Endodermal cell (in vitro differentiated cells): ENCODE results near the gene CSH1. TPM values are rescaled to one million over a fixed set of nuclear protein-coding genes. Genes with fewer than 3 reads are reported as not detected.
"Not testable (repeated sequence)": the region's sequence is repeated elsewhere in the genome, so short reads cannot be mapped to it uniquely, and the experiment has no call there.

Experiments used
- DNase-seq: peaks from one replicate; pipeline ENCODE4 v3.0.0-alpha.2; 2017
- H3K27ac ChIP-seq: 2 replicates; pipeline ENCODE4 v1.5.1; 2013; ENCODE audit warnings: mild to moderate bottlenecking, low read depth, low read length, moderate library complexity
- H3K27me3 ChIP-seq: 2 replicates; pipeline ENCODE4 v1.6.1; 2013; ENCODE audit warnings: mild to moderate bottlenecking, low read length, moderate library complexity; ENCODE audit not compliant: insufficient read depth, control insufficient read depth, poor library complexity, severe bottlenecking
- H3K36me3 ChIP-seq: 2 replicates; pipeline ENCODE4 v1.7.0; 2013; ENCODE audit warnings: mild to moderate bottlenecking, low read length, moderate library complexity; ENCODE audit not compliant: control insufficient read depth, insufficient read depth
- H3K4me1 ChIP-seq: one replicate; pipeline ENCODE4 v1.7.0; 2013; ENCODE audit warnings: low read length; ENCODE audit not compliant: control insufficient read depth, insufficient read depth
- H3K4me3 ChIP-seq: 2 replicates; pipeline ENCODE4 v1.5.1; 2013; ENCODE audit warnings: mild to moderate bottlenecking, low read length, moderate library complexity
- H3K9ac ChIP-seq: 2 replicates; pipeline ENCODE4 v1.6.1; 2013; ENCODE audit warnings: mild to moderate bottlenecking, low read length, moderate library complexity; ENCODE audit not compliant: poor library complexity, severe bottlenecking; ENCODE audit errors: extremely low read depth
- H3K9me3 ChIP-seq: 2 replicates; pipeline ENCODE4 v1.6.1; 2013; ENCODE audit warnings: mild to moderate bottlenecking, low read length, moderate library complexity; ENCODE audit not compliant: control insufficient read depth
- H3K27ac Mint-ChIP-seq: 2 replicates; pipeline ENCODE4 v1.8.0; 2020; ENCODE audit warnings: mixed read lengths
- H3K27me3 Mint-ChIP-seq: 2 replicates; pipeline ENCODE4 v1.8.0; 2021; ENCODE audit warnings: mild to moderate bottlenecking, mixed read lengths; ENCODE audit not compliant: insufficient read depth
- H3K36me3 Mint-ChIP-seq: 2 replicates; pipeline ENCODE4 v1.8.0; 2020; ENCODE audit warnings: low read depth, mixed read lengths
- H3K4me1 Mint-ChIP-seq: 2 replicates; pipeline ENCODE4 v1.8.0; 2020; ENCODE audit warnings: mixed read lengths
- H3K4me3 Mint-ChIP-seq: 2 replicates; pipeline ENCODE4 v1.8.0; 2020; ENCODE audit warnings: mild to moderate bottlenecking, moderate library complexity, mixed read lengths
- H3K9me3 Mint-ChIP-seq: 2 replicates; pipeline ENCODE4 v1.8.0; 2020; ENCODE audit warnings: mild to moderate bottlenecking, mixed read lengths
- WGBS, 2 experiments: methylation state at CpG; one replicate each; pipeline versions ENCODE4 v1.1.5 to v1.1.7; 2013; ENCODE audit warnings: missing lambda C conversion rate in 2 of 2, mixed read lengths in 1 of 2; ENCODE audit not compliant: insufficient coverage in 1 of 2, insufficient read length in 1 of 2; 5-methylcytosine and 5-hydroxymethylcytosine counted together
- total RNA-seq, 2 donors: library from RNA; stranded (reverse); fragmentation: NEBNext Ultra II Directional in 1 of 2; extraction: Animal tissue kit (Norgen Biotek cat#: 25700) in 1 of 2; gene quantifications; 2 replicates in 1 of 2; 3 replicates in 1 of 2; pipeline ENCODE4 v1.2.1, GENCODE V29; 2021
- TF ChIP-seq, protein P1 (sequence below): fragments of 200-600 bp; sonication (generic); conservative IDR thresholded peaks from 2 replicates; pipeline ENCODE4 v1.5.0; 2021; ENCODE audit warnings: antibody characterized with exemption, mild to moderate bottlenecking

The CSH1 gene
- total RNA-seq, 2 donors from 2014 or later, result 0.64 TPM; not detected in 1

- WGBS, 2 experiments, result 83 to 91% methylated on average over 3 to 8 of the region's 9 CpGs
- not testable (repeated sequence) for H3K9ac ChIP-seq, H3K4me1 ChIP-seq, H3K27ac Mint-ChIP-seq, H3K4me3 Mint-ChIP-seq, H3K27me3 Mint-ChIP-seq, H3K27me3 ChIP-seq, H3K9me3 Mint-ChIP-seq, H3K9me3 ChIP-seq, H3K4me3 ChIP-seq, H3K27ac ChIP-seq, H3K36me3 Mint-ChIP-seq, DNase-seq, H3K36me3 ChIP-seq
- H3K4me1 Mint-ChIP-seq, result peaks cover 10% of the 10 kb centered on the region
Observed at GRCh38 chr17:63882626-63883126, 13.7 kb downstream of the CSH1 start.

GRCh38 chr17:63881935-63882601 lies 14.3 kb downstream of the CSH1 start, which contains the start of gene GH2:
GH2 (minus strand) TSS chr17:63881944; CDS start chr17:63881801, 143 bp downstream.
- Mint-ChIP-seq H3K27ac (peak within 1 kb of the TSS; percentile 68), H3K36me3 (no peaks in the 10 kb centered on the region), H3K4me3 (peak within 1 kb of the TSS; percentile 33), H3K4me1 (peaks cover 10% of the 10 kb centered on the region), H3K9me3 (no peaks in the 10 kb centered on the region), H3K27me3 (peaks cover 13% of the 10 kb centered on the region)
- Histone ChIP-seq H3K4me3 (no peak within 1 kb of the TSS), H3K27ac (no peak within 1 kb of the TSS), H3K9me3 (no peaks in the 10 kb centered on the region), H3K9ac (no peak within 1 kb of the TSS), H3K4me1 (no peaks in the 10 kb centered on the region), H3K36me3 (no peaks in the 10 kb centered on the region), H3K27me3 (no peaks in the 10 kb centered on the region)
- TF ChIP-seq, protein P1, sequence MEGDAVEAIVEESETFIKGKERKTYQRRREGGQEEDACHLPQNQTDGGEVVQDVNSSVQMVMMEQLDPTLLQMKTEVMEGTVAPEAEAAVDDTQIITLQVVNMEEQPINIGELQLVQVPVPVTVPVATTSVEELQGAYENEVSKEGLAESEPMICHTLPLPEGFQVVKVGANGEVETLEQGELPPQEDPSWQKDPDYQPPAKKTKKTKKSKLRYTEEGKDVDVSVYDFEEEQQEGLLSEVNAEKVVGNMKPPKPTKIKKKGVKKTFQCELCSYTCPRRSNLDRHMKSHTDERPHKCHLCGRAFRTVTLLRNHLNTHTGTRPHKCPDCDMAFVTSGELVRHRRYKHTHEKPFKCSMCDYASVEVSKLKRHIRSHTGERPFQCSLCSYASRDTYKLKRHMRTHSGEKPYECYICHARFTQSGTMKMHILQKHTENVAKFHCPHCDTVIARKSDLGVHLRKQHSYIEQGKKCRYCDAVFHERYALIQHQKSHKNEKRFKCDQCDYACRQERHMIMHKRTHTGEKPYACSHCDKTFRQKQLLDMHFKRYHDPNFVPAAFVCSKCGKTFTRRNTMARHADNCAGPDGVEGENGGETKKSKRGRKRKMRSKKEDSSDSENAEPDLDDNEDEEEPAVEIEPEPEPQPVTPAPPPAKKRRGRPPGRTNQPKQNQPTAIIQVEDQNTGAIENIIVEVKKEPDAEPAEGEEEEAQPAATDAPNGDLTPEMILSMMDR, result peak; percentile 70
- DNase-seq, result peak; percentile 96
- WGBS, 2 experiments, result 66 to 82% methylated on average over 5 to 11 of the region's 15 CpGs

GRCh38 chr17:63881337-63881736 lies 15.0 kb downstream of the CSH1 start:
- WGBS, 2 experiments, result 57 to 74% methylated on average over 6 to 11 of the region's 11 CpGs
- peak overlapping the region; percentile 68 for H3K27ac Mint-ChIP-seq
- peak overlapping the region; percentile 33 for H3K4me3 Mint-ChIP-seq
- H3K4me3 ChIP-seq, H3K4me1 ChIP-seq, H3K9me3 Mint-ChIP-seq, H3K9ac ChIP-seq, H3K27me3 ChIP-seq, H3K27ac ChIP-seq, H3K36me3 ChIP-seq, H3K36me3 Mint-ChIP-seq, H3K9me3 ChIP-seq: not testable (repeated sequence)
- TF ChIP-seq, protein P1, result peak; percentile 70
- H3K4me1 Mint-ChIP-seq, result peaks cover 10% of the 10 kb centered on the region
- DNase-seq, result peak; percentile 96
- peaks cover 13% of the 10 kb centered on the region for H3K27me3 Mint-ChIP-seq
